ENCODE measurements around the gene RAB44.
A peak's percentile ranks its signal among the peaks of the same experiment; 100 is the strongest.

Gene RAB44

DNA sequence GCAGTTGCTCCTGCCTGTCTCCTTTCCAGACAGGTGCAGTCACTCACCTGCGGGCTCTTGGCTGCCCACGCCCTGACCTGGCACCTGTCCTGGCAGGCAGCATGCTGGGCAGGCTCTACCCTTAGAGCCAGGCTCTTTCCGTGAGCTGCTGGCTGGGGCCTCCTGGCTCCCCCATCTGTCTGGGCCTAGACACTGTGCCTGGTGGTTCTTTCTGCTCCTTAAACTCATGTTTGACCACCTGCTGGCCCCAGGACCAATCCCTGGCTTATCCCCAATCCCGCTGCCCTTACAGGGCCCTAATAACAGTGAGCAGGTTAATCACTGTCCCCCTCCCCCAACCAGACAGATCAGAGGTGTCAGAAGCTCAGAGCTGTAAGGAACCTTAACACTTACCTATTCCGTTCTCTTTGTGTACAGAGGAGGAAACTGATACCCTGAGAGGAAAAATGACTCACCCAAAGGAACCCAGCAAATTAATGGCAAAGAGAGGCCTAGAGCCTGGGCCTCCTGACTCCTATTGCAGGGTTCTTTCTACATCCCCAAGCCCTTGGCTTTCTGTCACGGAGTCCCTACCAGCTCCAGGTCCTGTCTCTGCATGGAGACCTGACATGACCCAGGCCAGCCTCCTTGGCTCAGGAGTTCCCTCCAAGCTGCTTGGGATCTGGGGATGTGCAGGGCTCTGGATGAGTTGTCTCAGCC is 54.7 kb downstream of the RAB44 start:
- no peak for DNase-seq (ENCODE audit: low read depth in 2 of 2)

DNA sequence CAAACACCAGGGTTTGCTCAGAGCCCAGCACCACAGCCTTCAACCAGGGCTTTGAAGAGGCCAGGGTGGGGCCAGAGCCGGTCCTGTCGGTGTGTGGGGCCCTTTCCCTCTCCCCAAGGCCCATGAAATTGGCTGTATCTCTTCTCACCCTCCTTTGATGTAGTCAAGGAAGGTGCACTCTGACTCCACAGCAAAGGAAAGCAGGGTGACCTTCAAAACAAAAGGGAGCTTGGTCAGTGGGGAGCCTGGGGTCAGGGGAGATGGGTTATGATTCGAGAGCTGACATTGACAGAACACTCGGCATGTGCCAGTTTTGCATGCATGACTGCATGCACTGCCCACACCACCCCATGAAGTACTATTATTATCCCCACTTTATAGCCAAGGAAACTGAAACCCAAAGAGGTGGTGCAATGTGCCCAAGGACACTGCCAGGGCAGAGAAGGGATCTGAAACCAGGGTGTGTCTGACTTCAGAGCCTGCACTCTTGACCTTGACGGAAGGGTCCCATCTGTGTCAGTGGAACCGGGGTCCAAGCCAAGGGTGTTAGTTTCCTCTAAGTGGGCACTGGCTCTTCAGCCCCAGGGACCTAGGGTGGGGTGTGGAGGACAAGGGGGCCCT is 55.4 kb downstream of the RAB44 start:
- DNase-seq (ENCODE audit: low read depth in 2 of 2) = no peak

DNA sequence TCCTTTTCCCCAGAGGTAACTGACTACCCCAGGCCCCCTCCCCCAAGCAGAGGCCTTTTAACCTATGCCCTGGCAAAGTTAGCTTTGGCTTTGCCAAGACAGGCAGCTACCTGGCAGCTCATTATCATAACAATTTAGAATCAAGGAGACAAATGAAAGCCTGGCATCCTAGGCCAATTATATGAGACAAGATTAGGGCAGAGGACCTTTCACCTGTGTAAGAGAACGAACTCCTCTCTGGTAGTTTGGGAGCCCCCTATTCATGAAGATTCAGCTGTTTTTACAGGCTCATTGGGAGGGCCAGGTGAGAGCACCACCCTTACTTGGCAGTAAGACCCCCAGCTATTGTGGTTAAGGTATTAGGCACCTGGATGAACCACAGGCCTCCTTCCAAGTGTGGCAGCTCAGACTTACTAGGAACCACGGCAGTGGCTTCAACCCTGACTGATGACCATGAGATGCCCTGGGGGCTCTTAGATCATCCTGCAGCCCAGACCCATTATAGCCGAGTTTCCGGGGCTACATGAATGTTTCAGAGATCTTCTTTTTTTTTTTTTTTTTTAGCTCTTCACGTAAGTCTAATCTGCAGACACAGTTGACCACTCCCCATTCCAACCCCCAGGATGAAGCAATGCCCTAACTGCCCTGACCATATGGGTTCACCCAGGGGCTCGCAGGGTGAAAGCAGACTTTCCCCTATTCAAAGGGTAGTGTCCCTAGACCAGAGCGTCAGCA is 56.2 kb downstream of the RAB44 start:
- DNase-seq (ENCODE audit: low read depth in 2 of 2) = no peak

DNA sequence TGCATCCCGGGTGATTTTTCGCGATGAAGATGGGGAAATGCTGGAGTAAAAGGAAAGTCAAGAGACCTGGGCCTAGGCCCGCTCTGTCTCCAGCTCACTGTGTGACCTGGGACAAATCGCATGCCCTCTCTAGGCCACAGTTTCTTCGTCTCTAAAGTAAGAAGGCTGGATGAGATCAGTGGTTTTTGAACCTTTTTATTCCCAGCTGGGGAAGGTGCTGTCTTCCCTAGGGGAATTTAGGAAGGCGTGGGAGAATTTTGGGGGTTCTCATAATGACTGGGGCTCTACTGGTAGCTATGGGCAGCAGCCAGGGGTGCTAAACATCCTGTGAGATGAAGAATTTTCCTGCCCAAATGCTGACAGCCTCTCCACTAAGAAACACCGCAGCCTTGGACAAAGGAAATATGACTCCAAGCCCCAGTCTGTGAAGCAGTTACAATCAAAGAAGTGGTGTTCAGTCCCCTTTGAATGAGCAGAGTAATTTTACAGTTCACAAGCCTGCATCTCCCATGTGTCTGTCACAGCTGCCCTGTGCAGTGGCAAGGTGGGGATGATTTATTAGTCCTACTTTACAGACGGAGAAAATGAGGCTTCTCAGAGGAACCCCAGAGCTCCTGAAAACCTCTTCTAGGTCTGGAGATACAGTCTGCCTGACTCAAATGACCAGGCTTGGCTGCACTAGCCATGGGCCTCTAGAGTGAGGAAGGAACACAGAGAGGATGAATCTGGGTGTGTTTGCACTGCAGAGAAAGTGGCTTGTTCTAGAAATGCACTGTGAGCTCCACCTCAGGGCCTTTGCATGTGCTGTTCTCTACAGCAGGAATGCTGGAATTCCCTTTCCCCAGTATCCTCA is 57.2 kb downstream of the RAB44 start:
- no peak for DNase-seq (ENCODE audit: low read depth in 2 of 2)

DNA sequence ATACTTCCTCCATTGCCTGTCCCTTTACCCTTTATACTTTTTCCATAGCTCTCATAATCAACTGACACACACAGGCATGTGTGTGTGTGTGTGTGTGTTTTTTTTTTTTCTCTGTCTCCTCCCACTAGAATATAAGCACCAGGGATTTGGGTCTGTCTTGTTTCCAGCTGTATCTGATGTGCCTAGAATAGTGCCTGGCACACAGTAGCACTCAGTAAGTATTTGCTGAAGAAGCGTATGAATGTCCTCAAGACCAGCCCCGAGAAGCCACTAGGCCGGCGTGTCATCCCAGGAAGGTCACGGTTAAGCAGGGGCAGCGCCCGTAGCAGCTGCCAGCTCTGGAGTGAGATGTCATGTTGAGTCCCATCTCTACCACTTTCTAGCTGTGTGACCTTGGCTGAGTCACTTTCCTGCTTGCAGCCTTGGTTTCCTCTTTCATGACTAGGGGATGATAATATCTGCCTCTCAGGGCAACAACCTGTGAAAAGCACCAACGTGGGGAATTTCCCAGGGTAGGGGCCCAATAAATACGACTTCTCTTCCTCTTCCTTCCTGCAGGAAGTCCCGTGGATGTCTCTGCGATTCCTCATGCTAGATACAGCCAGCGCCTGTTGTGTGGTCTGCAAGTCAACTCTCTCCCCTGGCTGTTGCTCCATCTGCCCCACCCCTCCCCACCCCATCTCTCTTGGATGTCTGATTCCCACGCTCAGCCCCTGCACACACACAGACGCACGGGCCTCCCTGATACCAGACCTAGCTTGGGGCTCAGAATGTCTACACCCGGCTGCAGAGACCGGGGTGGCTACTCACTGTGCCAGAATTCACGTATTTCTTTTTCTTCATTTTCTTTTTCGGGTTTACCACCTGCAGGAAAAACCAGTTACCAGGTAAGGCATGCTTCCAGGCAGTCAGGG is 58.1 kb downstream of the RAB44 start:
- DNase-seq (ENCODE audit: low read depth in 2 of 2) = peak; percentile 59 to 61

DNA sequence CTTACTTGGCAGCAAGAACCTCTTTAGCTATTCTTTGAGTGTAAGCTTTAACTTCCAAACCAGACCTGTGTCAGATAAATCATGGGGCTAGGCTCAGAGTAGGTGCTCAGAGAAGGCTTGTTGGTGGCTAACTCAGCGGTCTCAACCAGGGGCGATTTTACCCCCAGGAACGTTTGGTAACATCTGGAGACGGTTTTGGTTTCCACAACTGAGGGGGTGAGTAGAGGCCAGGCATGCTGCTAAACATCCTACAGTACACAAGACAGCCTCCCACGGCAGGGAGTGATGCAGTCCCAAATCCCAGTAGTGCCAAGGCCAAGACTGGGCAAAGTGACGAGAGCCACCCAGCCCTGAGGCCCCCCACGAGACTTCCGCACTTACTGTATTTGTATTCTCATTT is 59.2 kb downstream of the RAB44 start:
- no peak for DNase-seq (ENCODE audit: low read depth in 2 of 2)

DNA sequence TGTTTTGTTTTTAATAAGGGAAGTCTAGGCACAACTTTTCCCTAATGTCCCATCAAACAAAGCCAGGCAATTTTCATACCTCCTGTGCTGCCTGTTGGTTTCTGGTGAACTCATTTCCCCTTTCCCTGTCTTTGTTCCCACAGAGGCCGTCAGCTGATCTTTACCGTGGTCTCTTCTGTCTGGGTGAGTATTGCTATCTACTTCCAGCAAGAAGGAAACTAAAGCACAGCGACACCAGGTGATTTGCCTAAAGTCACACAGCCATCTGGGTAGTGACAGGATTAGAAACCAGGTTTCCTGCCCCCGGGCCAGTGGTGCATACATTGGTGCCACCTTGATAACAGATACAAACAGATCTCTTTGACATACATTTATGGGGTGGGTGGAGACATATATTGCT is 59.6 kb downstream of the RAB44 start:
- DNase-seq (ENCODE audit: low read depth in 2 of 2) = no peak

DNA sequence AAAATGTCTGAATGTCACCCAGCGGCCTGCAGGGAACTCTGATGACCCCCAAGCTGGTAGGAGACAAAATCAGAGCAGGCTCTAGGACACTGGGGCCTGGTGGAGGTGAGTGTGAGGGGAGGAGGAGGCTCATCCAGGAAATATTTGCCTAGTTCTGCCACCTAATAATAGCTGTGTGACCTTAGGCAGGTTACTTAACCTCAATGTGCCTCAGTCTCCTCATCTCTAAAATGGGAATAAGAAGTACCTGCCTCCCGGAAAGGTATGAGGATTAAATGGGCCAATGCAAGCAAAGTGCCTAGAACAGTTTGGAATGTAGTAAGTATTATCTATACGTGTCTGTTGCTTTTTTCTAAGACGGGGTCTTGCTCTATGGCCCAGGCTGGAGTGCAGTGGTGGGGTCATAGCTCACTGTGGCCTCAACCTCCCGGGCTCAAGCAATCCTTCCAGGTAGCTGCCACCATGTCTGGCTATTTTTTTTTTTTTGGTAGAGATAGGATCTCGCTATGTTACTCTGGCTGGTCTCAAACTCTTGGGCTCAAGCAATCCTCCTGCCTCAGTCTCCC is 60.4 kb downstream of the RAB44 start:
- DNase-seq (ENCODE audit: low read depth in 2 of 2) = no peak

DNA sequence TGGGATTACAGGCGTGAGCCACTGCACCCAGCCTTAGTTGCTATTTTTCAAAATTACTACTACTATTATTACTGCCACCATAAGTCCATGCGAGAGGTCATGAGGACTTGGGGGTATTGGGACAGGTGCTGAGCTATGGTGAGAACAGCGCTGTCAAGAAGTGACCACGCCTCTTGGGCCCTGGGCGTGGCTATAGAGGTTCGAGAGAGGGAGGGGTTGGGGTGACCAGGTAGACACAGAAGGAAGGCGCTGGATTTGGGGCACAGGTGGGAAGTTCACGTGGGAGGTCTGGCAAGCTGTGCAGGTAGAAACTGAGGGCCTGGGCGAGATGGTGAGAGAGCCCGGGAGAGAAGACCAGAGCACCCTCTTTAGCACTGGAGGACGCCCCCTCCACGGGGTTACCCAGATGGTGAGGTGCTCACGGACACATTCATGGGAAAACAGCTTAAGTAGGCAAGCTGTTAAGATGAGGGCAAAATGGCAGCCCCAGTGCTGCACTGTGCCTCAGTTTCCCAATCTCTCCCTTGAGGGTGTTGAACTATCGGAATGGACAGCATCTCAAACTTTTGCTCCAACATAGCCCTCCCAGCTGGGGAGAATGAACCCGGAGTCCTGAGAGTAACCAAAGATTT is 61.0 kb downstream of the RAB44 start:
- DNase-seq (ENCODE audit: low read depth in 2 of 2) = no peak

DNA sequence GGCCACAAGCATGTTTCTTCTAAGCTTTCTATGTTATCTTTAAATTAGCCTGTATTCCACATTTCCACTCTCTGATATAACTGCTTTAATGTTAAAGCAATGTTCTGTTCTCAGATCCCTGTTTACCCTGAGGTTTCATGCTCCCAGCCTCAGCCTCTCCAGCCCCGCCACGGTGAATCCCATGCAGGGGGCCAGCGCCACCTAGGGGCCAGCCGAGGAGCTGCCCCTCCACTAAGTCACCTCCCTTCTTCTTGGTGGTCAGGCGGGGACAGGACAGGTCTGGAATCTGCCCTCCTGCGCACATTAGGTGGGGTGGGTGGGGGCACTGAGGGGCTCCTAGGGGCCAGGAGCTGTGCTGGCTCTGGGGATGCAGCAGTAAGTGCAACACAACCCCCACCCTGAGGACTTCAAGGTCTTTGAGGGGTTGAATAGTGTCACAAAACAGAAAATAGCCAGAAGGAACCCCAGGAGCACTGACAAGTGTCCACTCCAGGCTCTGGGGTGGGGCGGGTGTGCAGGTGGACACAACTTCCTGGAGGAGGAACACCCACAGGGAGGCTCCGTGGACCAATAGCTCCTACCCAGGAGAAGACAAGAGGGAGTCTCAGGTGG is 61.6 kb downstream of the RAB44 start:
- peak; percentile 65 to 78 for DNase-seq (ENCODE audit: low read depth in 2 of 2)

DNA sequence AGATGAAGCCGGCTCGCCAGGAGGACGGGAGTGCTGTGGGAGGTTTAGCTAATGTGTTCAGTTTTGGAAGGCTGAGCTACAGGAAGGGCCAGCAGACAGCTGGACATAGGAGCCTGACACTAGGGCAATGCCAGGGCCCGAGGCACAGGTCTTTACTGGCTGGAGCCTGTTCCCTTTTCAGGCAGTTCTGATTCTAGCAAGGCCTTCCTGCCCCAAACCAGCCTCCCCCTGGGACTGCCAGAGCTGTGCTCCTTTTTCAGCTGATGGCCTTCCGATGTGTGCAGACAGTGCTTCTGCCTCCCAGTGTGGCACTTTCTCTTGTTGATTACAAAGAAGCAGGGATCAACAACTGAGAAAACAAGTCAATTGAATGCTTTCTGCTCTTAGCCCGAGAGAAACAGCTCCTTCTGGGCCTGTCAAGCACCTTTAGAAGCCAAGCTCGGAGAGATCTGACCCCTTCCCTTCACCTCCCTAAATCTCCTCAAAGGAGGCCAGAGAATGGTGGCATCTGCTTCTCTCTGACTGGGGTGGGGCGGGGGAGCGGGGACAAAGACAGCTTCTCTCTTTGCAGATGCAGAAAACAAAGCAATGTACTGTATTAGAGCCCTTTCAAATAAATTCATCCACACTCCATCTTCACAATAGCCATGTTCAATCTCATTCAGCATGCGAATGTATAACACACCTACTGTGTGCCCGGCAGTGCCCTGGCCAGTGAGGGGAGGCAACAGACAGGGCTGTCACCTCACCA is 63.2 kb downstream of the RAB44 start:
- no peak for DNase-seq (ENCODE audit: low read depth in 2 of 2)

DNA sequence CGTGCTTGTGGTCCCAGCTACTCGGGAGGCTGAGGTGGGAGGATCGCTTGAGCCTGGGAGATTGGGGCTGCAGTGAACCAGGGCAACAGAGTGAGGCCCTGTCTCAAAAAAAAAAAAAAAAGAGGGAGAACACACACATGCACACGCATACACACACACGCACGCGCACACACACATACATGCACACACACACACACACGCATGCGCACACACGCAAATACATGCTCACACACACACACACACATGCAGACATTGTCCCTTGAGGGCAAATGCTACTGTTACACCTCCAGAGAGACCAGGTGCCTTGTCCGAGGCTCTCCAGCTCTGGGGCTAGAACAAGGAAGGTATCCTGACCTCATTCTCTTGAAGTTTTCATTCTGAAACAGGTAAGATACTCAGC is 64.5 kb downstream of the RAB44 start:
- DNase-seq (ENCODE audit: low read depth in 2 of 2) = no peak

DNA sequence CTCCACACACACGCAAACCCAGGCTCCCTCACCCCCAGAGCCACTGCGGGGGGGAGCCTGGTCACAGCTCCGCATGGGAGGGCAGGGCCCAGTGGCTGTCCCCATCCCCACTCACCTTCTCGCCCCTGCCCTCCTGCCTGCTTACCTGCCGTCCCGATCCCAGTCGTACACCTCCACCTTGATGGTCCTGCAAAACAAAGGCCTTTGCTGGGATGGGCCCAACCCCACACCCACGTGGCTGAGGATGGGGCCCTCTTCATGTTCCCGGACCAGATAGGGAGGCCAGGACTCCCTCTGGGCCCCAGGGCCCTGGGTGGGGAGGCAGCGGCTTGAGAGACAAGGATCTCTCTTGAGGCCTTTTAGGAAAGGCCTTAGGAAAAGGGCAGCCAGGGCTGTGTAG is 67.6 kb downstream of the RAB44 start:
- no peak for DNase-seq (ENCODE audit: low read depth in 2 of 2)

DNA sequence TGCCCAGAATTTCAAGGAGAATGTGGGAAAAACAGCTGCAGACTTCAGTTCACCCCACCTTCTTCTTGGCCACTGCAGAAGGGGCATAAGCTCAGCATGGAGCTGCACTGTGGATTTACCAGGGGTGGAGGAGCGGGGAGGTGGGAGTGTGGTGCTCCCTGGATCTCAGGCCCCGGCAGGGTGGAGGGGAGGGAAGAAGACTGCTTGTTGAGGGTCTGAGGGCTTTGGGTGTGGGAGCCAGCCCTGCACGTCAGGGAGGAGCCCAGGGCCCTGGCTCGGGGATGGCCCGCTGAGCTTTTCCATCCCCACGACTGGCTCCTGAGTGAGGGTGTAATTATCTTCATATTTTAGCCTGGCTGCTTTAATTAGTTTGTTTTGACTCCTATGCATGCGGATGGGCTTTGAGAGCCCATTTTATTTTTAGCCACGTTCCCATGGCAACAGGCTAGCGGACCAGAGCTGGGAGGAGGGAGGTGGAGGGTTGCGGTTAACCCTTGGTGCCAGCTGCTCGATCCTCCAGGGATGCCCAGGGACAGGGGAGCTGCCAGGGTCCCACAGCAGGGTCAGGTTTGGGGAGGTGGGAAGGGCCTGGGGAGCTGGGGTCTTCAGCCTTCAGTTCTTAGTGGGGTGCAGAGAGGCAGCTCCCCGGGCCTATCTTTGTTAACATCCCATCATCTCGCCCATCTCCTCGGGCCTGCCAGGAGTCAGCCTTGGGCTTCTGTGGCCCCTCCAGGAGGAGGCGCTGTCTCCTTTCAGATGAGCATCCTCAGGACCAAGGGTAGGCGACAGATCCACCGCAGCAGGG is 68.2 kb downstream of the RAB44 start:
- peak; percentile 54 to 80 for DNase-seq (ENCODE audit: low read depth in 2 of 2)

DNA sequence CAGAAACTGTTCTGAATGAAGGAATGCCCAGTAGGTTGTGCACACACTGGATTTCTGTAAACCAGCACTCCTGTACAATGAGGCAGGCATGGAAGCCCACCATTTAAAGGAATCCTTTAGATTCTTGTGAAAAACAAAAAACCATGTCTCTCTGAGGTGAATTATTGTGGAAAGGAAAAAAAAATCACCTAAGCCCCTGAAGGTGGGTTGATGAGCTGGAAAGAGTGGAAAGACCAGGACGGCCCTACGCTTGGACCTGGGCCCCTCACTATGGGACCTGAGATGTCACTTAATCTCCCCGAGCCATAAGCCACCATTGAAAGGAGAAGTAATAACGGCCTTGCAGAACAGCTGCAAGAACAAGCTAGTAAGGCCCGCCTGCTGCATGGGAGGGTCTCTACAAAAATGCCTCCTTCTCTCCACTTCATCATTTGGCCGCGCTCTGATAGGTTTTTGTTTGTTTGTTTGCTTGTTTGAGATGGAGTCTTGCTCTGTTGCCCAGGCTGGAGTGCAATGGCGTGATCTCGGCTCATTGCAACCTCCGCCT is 68.8 kb downstream of the RAB44 start:
- DNase-seq (ENCODE audit: low read depth in 2 of 2) = no peak

DNA sequence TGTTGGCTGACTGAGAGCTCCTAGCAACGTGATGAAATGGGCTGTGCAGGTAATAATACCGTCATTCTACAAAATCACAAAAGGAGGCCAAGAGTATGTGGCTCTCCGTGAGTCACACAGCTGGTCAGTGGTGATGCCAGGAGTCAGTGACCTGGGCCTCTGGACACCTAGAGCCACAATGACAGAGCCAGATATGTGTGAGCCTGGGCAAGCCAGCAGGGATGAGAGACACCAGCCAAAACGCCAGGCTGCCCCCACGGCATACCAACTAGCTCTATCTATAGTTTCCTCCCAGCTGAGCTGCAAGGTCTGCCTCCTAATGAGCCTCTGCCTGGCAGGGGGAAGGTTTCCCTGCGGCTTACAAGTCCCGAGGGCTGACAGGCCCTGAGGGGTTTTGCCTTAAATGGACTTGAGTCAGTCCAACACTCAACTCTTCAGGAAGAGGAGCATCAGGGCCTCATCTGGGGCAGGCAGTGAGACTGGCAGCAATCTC is 71.6 kb downstream of the RAB44 start:
- DNase-seq (ENCODE audit: low read depth in 2 of 2) = no peak

DNA sequence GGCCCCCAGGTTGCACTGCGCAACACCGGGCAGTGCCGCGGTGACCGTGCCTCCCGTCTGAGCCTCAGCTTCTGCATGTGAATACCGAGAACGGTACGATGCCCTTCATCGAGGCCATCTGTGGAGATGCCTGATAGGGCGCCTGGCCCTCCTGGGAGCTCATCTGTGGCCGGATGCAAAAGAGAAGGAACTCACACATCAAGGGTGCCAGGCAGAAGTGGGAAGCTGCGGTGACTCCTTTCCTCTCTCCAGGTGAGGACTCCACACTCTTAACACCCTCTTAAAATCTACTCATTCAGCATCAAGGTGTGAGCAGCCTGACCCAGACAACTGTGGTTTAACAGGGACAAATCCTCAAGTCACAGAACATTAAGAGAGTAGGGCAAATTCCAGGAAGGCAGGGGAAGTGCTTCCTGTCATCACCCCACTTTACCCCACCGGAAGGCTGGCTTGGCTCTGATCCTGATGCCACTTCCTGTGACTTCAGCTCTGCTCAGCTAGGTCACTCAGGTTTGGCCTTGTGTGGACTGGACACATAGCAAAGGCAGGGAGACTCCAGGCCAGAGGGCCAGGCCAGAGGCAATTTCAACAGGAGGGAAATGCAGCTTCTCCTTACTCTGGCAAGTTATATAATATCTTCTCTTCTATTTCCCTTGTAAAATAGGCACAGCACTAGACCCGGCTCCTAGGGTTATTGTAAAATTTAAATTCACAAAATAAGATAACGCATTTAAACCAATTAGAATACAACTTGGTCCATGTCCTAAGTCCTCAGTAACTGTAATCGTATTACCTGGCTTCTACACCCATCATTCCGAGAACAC is 72.3 kb downstream of the RAB44 start:
- DNase-seq (ENCODE audit: low read depth in 2 of 2) = no peak

All from stimulated activated CD4-positive, alpha-beta T cell treated with anti-CD3 and anti-CD28 coated beads, Interleukin-12 subunit alpha, Interleukin-12 subunit beta, amount 100 ng/mL, for 24 hours (primary cell).